ENCODE results near the gene ACTG1.

ACTG1 gene

GRCh38 chr17:81492202-81492601 lies 20.4 kb downstream of the ACTG1 start:
- no peak for DNase-seq

- DNase-seq, result no peak
Measured at GRCh38 chr17:81491761-81492160, 20.8 kb downstream of the ACTG1 start.

- DNase-seq, result no peak
Measured at GRCh38 chr17:81491181-81491581, 21.4 kb downstream of the ACTG1 start.

- no peak for DNase-seq
Measured at GRCh38 chr17:81489998-81490992, 22.3 kb downstream of the ACTG1 start.

- no peak for DNase-seq
Measured at GRCh38 chr17:81489012-81489997, 23.3 kb downstream of the ACTG1 start.

- no peak for DNase-seq
Measured at GRCh38 chr17:81488276-81488860, 24.2 kb downstream of the ACTG1 start.

GRCh38 chr17:81487487-81488275 lies 24.9 kb downstream of the ACTG1 start:
- peak; percentile 87 for DNase-seq

- DNase-seq, result no peak
Measured at GRCh38 chr17:81487089-81487486, 25.5 kb downstream of the ACTG1 start.

GRCh38 chr17:81486199-81486810 lies 26.3 kb downstream of the ACTG1 start:
- no peak for DNase-seq

- DNase-seq, result peak; percentile 93
Measured at GRCh38 chr17:81484195-81484979, 28.2 kb downstream of the ACTG1 start.

GRCh38 chr17:81483862-81484194 lies 28.8 kb downstream of the ACTG1 start:
- DNase-seq, result no peak

- no peak for DNase-seq
Measured at GRCh38 chr17:81483085-81483861, 29.3 kb downstream of the ACTG1 start.

GRCh38 chr17:81482673-81483072 lies 29.9 kb downstream of the ACTG1 start:
- DNase-seq, result no peak

GRCh38 chr17:81481815-81482505 lies 30.6 kb downstream of the ACTG1 start:
- no peak for DNase-seq

GRCh38 chr17:81481073-81481799 lies 31.4 kb downstream of the ACTG1 start:
- no peak for DNase-seq

GRCh38 chr17:81480140-81481072 lies 32.2 kb downstream of the ACTG1 start:
- no peak for DNase-seq
